Hematopoietic multipotent progenitor cell (in vitro differentiated cells): Measurements from ENCODE around the gene NPEPL1. TPM values are rescaled to one million over a fixed set of nuclear protein-coding genes. Genes with fewer than 3 reads are reported as not detected.
"Not testable (repeated sequence)": the region's sequence is repeated elsewhere in the genome, so short reads cannot be mapped to it uniquely, and the experiment has no call there.

Experiments
- DNase-seq, 3 donors: peaks; one replicate each; pipeline ENCODE4 v3.0.0-alpha.2; 2011 to 2015; ENCODE audit warnings: low read depth in 2 of 3, low spot score in 2 of 3
- total RNA-seq: library from RNA; depleted of rRNA; stranded (reverse); fragments of >200 nt; gene quantifications from one replicate; pipeline ENCODE4 v1.2.3, GENCODE V29; 2012

NPEPL1 gene
- total RNA-seq, 1 donor: 23.4 TPM

DNA sequence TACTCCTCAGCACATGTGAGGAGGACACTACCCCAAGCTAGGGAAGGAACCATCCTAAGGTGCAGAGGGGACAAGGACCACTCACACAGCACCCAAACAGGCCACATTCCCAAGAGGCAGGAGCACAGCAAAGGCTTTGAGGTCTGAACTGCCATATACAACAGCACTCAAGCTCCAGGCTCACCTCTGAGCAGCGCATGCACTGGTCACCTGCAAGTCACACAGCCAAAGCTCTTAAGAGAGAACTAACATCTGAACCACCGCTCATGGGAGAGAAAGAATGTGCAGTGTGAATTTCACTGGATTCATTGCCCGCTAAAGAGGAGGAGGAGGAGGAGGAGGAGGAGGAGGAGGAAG lies 31.0 kb downstream of the NPEPL1 start:
- DNase-seq: no peak

DNA sequence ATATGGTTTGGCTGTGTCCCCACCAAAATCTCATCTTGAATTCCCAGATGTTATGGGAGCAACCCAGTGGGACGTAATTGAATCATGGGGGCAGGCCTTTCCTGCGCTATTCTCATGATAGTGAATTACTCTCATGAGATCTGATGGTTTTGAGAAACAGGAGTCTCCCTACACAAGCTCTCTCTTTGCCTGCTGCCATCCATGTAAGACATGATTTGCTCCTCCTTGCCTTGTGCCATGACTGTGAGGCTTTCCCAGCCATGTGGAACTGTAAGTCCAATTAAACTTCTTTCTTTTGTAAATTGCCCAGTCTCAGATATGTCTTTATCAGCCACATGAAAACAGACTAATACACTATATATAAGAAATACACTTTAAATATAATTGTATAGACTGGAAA lies 33.6 kb downstream of the NPEPL1 start:
- not testable (repeated sequence) for DNase-seq

DNA sequence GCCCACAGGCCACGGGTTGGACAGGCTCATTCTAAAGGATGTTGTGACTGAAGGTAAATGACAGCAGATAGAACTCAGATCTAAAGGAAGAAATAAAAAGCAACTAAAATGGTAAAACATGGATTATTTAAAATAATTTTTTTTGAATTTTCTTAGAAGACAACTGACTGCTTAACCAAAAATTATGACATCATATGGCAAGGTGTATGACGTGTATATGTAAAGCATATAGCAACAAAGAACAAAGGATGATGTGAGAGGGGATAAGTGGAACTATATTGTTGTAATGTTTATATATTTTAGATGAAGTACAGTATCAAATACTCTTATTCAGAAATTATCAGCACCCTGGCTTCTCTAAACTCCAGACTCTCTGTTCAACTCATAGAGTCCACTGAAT lies 38.6 kb downstream of the NPEPL1 start:
- no peak for DNase-seq

DNA sequence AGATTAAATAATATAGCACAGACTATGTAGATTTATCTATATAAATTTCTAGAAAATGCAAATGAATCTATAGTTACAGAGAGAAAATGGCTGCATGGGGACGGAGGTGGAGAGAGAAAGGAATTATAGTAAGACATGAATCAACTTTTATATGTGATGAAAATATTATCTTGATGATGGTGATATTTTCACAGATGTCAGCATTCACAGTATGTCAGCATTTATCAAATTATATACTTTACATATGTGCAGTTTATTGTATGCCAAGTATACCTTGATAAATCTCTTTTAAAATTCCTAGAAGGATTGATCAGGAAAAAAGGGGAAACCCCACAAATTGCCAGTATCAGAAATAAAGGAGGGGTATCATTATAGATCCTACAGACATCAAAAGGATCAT lies 44.6 kb downstream of the NPEPL1 start:
- no peak for DNase-seq

DNA sequence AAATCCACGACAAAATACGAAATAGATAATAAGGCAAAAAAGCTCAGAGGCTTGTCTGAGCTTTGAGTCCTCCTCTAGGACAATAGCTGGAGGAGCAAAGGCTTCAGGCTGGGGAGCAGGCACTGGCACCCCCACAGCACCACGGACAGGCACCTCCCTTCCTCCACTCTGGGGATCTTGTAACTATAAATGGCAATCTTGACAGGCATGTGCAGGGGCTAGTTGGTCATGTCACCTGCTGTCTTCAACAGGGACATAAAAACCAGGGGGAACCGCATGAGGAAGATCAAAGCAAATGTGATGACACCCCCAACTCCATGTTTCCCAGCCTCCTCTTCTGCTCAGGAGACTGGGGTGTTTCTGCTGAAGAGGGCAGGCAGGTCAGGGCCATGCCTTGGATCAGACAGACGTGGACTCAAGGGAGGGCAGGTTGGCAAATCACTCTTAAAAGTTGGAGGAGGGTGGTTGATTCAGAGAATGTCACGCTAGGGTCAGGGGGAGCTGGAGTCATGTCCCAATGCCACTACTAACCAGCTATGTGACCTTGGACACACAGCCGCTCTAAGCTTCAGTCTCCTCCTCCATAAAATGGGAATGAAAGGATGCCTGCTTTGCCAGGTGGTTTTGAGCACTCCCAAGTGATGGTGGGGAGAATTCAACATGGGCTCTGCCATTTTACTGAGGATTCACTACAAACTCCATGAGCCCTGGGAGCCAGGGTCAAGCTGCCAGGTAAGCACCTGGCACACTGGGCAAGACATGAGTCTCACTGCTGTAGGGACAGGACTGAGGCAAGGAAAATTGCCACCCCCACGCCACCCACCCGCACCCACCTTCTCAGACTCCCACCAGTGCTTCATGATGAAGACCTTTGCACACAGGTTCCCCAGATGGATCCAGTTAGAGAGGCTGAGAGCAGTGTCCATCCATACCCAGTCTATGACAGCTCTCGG lies 48.0 kb downstream of the NPEPL1 start:
- no peak for DNase-seq

DNA sequence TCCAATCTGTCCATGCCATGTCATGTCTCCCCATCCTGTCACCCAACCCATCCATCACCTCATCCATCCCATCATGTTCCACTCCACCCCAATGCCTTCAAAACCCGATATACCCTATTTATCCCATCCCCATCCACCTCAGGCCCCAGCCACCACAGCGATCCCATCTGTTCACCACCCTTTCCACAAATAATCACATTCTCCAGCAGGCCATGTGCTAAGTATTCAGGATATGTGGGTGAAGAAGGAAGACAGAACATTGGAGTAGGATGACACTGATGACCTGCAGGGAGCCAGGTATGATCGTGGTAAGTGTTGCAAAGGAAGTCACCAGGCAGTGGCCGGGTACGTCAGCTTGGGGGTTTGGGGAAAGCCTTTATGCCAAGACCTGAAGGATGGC lies 48.8 kb downstream of the NPEPL1 start:
- DNase-seq: no peak

DNA sequence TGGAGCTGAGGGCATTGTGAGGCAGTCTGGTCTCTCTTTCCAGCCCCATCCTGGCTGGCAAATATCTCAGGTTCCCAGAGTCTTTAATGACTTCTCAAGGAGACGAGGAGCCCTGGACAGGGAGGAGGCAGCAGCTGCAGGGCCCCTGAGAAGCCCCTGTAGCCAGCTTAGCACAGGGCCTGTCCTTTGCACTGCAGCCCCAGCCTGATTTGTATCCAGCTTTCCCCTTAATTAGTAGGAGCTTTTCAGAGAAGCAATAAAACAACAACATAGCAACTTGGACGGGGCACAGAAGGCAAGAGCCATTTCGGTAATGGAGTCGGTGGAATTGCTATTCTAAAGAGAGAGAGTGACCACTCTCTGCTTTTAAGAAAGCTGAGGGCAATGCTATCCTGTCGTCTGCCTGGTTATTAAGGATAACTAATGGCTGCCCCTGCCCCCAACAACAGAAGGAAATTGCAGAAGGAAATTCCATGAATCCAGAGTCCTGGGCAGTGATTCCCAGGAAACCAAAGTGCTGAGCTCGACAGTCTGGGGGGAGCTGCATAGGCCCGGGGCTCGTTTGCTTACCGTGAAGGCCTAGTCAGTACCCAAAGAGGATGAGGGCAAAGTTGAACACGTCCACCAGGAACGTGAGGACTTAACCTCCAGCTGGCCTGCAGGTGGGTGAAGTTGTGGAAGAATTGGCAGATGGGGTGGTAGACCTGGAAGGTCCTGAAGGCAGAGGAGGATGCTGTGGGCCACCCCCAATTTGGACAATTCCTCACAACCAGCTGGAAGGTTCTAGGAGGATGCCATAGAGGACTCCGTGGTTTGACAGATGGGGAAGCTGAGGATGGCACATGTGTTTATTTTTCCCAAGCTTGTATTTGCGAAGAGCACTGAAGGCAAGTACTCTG lies 50.3 kb downstream of the NPEPL1 start:
- no peak for DNase-seq

DNA sequence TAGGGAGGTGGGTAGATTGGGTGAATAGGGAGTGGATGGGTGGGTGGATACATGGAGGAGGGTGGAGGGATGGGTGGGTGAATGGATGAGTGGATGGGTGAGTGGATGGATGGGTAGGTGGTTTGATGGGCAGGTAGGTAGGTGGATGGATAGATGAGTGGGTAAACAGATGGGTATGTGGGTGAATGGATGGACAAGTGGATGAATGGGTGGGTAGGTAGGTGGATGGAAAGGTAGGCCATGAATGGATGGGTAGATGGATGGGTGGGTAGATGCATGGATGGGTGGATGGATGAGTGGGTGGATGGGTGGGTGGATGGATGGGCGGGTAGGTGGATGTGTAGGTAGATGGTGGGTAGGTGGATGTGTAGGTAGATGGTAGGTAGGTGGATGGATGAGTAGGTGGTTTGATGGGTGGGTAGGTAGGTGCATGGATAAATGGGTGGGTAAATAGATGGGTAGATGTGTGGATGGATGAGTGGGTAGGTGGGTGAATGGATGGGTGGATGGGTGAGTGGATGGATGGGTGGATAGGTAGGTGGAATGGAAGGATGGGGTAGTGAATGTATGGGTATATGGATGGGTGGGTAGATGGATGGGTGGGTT lies 51.4 kb downstream of the NPEPL1 start:
- no peak for DNase-seq

DNA sequence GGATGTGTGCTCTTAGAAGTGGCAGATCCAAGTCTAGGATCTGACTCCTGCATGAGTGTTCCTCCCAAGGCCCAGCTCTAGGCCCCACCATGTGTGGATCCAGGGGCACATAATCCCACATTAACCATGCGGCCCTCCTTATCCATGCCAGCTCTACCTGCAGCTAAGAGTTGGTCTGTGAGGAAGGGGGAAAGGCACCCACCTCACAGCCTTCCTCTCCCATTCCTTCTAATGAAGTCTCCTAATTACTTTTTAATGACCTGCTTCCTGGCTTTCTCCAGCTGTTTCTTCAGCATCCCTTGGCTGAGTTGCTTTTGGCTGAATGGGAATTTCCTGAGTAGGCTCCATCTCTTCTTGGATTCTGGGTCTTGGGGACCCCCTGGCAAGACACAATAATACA lies 52.2 kb downstream of the NPEPL1 start:
- DNase-seq: no peak

DNA sequence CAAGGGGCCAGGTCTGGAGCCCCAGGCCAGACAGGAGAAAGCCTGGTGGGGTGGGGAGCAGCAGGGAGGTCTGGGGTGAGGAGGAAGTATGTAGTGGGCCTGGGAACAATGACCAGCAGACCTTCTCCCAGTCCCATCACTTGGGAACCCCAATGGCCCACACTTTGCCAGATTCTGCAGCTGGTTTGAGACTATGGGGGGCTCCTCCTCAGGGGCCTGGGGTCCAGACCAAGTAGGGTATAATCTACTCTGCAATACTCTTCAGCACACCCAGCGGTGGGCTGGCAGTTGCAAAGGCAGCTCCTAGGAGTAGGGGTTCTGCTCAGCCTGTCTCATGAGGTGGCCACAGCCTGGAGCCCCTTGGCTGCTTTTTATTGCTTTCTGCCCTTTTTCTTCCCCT lies 52.8 kb downstream of the NPEPL1 start:
- DNase-seq: no peak

DNA sequence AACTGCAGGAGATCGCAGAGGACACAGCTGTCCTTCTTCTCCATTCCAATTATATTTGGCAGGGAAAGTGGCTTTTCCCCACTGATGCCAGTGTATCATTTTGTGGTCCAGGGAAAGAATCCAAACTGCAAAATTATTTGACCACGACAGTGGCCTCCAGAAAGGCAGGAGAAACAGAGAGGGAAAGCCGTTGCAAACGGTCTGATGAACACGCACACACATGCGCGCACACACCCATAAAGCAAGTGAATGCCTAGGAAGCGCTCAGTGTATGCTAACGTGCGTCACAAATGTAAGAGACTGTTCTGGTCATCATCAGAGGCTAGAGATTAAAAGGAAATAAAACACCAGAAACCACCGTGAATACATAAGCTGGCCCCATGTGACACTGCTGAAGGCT lies 54.0 kb downstream of the NPEPL1 start:
- no peak for DNase-seq

DNA sequence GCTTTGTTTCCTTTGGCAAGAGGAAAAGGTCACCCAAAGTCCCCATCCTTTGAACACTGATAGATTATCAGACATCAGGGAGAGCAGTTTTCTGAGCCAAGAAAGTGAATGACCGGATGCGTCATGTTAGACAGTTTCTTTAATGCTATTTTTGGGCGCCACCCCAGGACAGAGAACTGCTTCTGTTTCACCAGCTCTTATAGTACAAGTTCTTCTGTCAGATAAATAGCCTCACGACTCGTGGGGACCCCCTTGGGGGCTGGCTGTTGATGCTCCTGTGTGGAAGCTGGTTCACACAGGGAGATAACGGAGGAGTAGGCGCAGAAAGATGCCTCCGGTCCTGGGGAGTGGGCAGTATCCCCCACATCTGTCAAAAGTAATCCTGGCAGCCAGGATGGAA lies 54.6 kb downstream of the NPEPL1 start:
- DNase-seq: no peak

DNA sequence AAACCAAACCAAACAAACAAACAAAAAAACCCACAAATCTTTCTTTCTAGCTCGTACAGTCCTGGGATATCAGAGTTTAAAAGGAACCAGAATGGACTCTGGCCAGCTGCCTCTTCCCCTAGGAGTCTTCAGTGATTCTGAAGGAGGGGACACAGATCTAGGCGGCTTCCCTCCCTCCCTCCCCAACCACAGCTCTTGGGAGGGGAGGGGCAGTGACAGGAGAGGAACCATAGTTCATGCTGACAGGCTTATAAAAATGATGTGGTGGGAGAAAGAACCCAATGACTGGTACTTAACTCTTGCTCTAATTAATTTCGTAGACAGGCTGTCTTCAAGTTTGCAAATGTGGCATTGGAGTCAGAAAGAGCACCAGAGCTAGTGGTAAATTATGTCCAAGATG lies 56.0 kb downstream of the NPEPL1 start:
- no peak for DNase-seq

DNA sequence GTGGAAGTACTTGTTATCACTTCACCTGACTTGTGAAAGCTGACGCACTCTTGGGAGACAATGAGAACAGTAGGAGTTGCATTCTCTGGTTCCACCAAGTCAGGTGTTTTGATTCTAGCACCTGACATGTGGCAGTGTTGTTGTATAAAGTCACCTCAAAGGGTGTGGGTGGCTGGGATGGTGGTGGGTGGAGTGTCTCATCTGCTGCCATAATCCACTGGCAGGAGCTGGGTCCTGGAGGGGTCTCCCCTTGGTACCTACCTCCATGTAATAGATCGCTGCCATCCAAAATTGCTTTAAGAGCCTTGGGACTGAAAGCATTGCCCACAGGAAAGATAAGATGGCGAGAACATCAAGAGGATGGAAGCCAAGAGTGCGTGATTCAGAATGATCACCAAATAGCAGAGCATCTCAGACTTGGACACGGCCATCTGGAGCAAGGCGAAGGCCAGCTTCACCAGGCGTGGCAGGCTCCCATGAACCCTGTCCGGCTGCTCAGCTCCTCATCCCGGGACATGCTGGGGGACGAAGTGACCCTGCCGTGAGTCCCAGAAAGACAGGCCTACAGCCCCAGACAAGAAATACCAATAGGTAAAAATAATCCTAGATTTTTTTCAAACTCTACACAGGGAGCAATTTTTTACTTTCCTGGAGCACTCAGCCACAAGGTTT lies 56.6 kb downstream of the NPEPL1 start:
- no peak for DNase-seq

DNA sequence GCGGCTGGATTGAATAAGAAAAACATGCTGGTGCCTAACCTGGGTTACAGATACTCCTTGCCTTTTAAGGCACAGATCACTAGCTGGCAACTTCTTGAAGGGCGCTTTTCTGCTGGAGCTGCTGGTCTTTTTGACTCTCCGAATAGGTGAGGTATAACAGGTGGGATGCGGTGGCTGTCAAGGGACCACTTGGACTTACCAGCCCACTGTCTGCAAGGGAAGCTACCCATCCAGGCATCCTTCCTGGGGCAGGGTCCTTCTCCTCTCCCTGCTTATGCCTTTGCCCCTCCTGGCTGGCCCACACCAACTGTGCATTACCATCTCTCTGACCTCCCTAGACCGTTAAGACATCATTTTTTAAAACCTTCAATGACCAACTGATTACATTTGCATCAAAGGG lies 57.4 kb downstream of the NPEPL1 start:
- no peak for DNase-seq

DNA sequence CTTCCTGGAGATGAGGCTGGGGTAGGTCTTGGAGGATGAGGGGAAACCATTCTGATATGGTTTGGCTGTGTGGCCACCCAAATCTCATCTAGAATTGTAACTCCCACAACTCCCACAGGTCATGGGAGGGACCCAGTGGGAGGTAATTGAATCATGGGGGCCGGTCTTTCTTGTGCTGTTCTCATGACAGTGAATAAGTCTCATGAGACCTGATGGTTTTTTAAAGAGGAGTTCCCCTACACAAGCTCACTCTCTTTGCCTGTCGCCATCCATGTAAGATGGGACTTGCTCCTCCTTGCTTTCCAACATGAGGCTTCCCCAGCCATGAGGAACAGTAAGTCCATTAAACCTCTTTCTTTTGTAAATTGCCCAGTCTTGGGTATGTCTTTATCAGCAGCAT lies 58.1 kb downstream of the NPEPL1 start:
- DNase-seq: not testable (repeated sequence)

DNA sequence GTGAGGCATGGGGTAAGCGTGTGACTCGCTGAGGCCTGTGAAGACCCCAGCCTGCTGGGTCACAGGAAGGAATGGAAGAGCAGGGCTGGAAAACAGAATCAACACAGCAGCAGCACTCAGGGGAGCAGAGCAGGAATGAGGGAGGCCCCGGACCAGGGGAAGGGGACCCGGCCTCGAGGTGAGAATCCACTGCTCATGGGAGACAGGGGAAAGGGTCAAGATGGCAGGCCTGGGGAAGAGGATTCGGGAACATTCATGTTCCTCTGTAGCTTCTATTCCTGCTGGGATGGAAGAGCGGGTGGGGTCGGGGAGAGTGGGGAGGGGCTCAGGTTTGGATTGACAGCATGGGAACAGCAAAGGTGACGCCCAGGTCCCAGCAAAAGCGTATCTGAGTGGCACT lies 59.4 kb downstream of the NPEPL1 start:
- DNase-seq: no peak

DNA sequence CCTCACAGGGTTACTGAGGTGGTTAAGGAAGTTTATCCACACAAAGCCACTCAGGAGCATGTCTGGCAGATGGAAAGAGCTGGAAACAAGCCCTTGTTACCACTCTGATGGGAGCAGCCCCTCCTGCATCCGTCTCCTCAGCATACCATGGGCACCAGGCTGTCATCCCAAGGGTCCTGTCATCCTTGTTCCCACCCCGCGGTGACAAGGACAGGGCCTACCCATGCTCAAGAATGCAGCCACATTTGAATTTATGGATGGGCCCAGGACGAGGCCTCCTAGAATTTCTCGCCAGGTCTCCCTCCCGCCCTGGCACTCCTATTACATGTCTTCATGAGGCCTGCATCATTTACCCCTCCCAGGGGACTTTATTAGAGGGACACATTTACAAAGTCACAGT lies 60.0 kb downstream of the NPEPL1 start:
- no peak for DNase-seq

DNA sequence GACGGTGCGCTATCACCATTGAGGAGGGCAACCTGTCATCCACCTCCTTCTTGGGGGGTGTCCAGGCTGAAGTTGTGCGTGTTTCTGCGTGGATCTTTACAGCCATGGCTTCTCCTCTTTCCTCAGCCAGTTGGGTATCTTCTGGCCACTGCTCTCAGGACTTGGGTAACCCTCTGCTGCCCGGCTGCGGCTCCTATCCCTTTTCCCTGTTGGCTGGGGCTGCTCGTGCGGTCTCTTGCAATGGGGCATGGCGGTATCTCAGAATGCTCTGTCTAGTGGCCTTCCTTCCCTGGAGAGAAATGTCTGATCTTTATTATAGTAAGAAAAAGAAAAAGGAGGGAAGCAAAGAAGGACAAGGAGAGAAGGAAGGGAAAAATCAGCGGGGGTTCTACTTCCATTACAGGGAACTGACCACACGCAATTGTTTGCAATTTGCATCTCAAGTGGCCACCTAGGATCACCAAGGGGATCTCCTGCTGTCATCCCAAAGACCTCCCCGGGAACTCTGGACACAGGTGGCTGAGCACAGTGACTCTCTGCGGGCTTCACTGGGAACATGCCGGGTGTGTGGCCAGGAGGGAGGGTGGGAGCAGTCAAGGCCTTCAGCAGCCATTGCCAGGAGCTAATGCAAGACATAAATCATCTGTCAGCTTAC lies 60.8 kb downstream of the NPEPL1 start:
- DNase-seq: no peak

DNA sequence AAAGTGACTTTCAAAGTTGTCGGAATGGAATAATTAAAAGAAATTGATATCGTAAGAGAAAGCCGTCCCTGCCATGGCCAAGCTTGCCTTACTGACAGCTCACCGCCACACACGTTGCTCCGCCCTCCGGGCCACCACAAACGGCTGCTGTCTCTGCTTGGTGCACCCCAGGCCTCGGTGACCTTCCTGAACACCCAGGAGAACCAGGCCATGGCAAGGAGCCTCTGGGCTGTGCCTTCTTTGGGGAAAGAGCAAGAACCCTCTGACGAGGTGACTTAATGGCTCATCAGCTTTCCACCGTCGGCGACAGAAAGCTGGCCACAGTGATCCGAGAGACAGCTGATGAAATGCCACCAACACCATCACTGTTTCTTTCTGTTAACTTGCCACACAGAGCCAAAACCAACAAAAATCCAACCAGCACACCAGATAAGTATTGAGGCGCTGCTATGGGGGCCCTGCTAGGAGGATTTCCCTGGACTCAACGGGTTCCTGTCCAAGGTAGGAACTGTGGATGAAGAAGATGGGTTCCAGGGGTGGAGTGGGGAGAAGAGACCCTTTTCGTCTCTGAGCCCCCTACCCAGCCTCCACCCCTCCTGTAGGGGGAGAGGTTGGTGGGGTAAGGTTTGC lies 61.4 kb downstream of the NPEPL1 start:
- no peak for DNase-seq
